Panc1 (cell line): ENCODE data around the gene TANC1. TPM values are rescaled to one million over a fixed set of nuclear protein-coding genes. Genes with fewer than 3 reads are reported as not detected.

Experiments used
- ATAC-seq: fragments of 200-7000 bp; cut with Tn5 transposase; 2 replicates; pipeline ENCODE4 v1.9.1; 2020; ENCODE audit warnings: mild to moderate bottlenecking, moderate library complexity
- BruUV-seq: library from RNA; stranded (reverse); fragments of 400-500 nt; replicated peaks from 2 replicates; lab custom pipeline; 2021; lab: Mats Ljungman, UMichigan
- CTCF ChIA-PET: fragments of 300-600 bp; sonication (Branson Sonifier 250); formaldehyde crosslinking; loops from one replicate; lab custom pipeline; 2022; ENCODE audit warnings: antibody characterized with exemption; lab: Charles Lee
- POLR2A ChIA-PET: fragments of 300-600 bp; sonication (Branson Sonifier 250); formaldehyde crosslinking; loops from one replicate; lab custom pipeline; 2022; ENCODE audit warnings: antibody characterized with exemption; lab: Charles Lee
- DNase-seq: peaks from one replicate; pipeline ENCODE4 v3.0.0-alpha.2; 2010; ENCODE audit warnings: low read depth, low spot score
- H3K27ac ChIP-seq: 2 replicates; pipeline ENCODE4 v1.5.1; 2011; ENCODE audit warnings: mild to moderate bottlenecking, low read length, inconsistent platforms
- H3K27me3 ChIP-seq: fragments of 200-500 bp; sonication (Bioruptor generic); 2 replicates; pipeline ENCODE4 v1.6.0; 2014; ENCODE audit warnings: low read length, inconsistent platforms; ENCODE audit not compliant: control insufficient read depth, insufficient read depth
- H3K36me3 ChIP-seq: fragments of 200-500 bp; sonication (Bioruptor generic); 2 replicates; pipeline ENCODE4 v1.5.1; 2014; ENCODE audit warnings: inconsistent platforms, mild to moderate bottlenecking, low read length, moderate library complexity; ENCODE audit not compliant: control insufficient read depth, insufficient read depth
- H3K4me1 ChIP-seq: 2 replicates; pipeline ENCODE4 v1.5.1; 2011; ENCODE audit warnings: inconsistent platforms, mild to moderate bottlenecking, low read length, moderate library complexity; ENCODE audit not compliant: control insufficient read depth, insufficient read depth
- H3K4me3 ChIP-seq, 2 experiments: 2 replicates each; pipeline ENCODE4 v1.5.1; 2011 to 2012; ENCODE audit warnings: low read depth in 2 of 2, low read length in 2 of 2, mild to moderate bottlenecking in 2 of 2, inconsistent platforms in 1 of 2, moderate library complexity in 1 of 2
- H3K9me3 ChIP-seq: fragments of 200-500 bp; sonication (Bioruptor generic); 2 replicates; pipeline ENCODE4 v1.5.1; 2014; ENCODE audit warnings: low read depth, mild to moderate bottlenecking, inconsistent platforms, low read length, moderate library complexity; ENCODE audit not compliant: control insufficient read depth, insufficient read depth
- POLR2AphosphoS5 ChIP-seq: IDR thresholded peaks from 2 replicates; pipeline ENCODE4 v1.6.1; 2012; ENCODE audit warnings: mild to moderate bottlenecking, low read depth, low read length, moderate library complexity
- REST ChIP-seq, 2 experiments: IDR thresholded peaks; 2 replicates each; pipeline ENCODE4 v1.6.1; 2011 to 2012; ENCODE audit warnings: low read depth in 2 of 2, control low read depth in 1 of 2, low read length in 1 of 2, mild to moderate bottlenecking in 1 of 2, moderate library complexity in 1 of 2; ENCODE audit not compliant: insufficient read depth in 1 of 2
- SIN3A ChIP-seq: IDR thresholded peaks from 2 replicates; pipeline ENCODE4 v1.6.1; 2012; ENCODE audit warnings: low read depth, mild to moderate bottlenecking, low read length, moderate library complexity, borderline replicate concordance; ENCODE audit not compliant: insufficient read depth
- TCF7L2 ChIP-seq: IDR thresholded peaks from 2 replicates; pipeline ENCODE4 v1.6.1; 2011; ENCODE audit warnings: mild to moderate bottlenecking, low read depth, low read length, inconsistent platforms
- in situ Hi-C: cut with HindIII; loops from 2 replicates; pipeline ENCODE4 v1.10.0; 2016; ENCODE audit warnings: low sequenced_read_pairs, low pct_unique_long_range_greater_than_20kb
- intact Hi-C: fragments of 100-400 bp; cut with micrococcal nuclease; formaldehyde crosslinking; loops from one replicate; pipeline ENCODE4 v1.10.0; 2022; ENCODE audit not compliant: unreplicated experiment
- total RNA-seq: library from RNA; stranded (reverse); gene quantifications from one replicate; pipeline ENCODE4 v1.2.1, GENCODE V29; 2021; ENCODE audit not compliant: unreplicated experiment
- TF ChIP-seq, protein P1 (sequence below): fragments of 450-650 bp; IDR thresholded peaks from 2 replicates; pipeline ENCODE4 v1.5.1; 2017; ENCODE audit warnings: mild to moderate bottlenecking

TANC1 gene
- total RNA-seq, 1 experiment from 2014 or later = 44.3 TPM

GRCh38 chr2:159044804-159045286, 76.4 kb downstream of the TANC1 start:
- intact Hi-C loops (no loop called here), in situ Hi-C loops (no loop called here)
- ChIA-PET CTCF (no interaction called here), POLR2A (interaction anchor here (0.6 kb wide), 1 partner anchor 62 kb away, joined by 10 read pairs; no protein-coding TSS in a partner anchor)
- TF ChIP-seq TCF7L2 (no peak), POLR2AphosphoS5 (no peak), SIN3A (no peak), REST (IDR thresholded peaks at IDR 0.05; ENCODE audit: insufficient read depth in 1 of 2, low read depth in 2 of 2, low read length in 1 of 2) (no peak)
- TF ChIP-seq, protein P1, sequence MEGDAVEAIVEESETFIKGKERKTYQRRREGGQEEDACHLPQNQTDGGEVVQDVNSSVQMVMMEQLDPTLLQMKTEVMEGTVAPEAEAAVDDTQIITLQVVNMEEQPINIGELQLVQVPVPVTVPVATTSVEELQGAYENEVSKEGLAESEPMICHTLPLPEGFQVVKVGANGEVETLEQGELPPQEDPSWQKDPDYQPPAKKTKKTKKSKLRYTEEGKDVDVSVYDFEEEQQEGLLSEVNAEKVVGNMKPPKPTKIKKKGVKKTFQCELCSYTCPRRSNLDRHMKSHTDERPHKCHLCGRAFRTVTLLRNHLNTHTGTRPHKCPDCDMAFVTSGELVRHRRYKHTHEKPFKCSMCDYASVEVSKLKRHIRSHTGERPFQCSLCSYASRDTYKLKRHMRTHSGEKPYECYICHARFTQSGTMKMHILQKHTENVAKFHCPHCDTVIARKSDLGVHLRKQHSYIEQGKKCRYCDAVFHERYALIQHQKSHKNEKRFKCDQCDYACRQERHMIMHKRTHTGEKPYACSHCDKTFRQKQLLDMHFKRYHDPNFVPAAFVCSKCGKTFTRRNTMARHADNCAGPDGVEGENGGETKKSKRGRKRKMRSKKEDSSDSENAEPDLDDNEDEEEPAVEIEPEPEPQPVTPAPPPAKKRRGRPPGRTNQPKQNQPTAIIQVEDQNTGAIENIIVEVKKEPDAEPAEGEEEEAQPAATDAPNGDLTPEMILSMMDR = no peak
- H3K27me3 ChIP-seq = no peaks in the 10 kb centered on the region
- DNase-seq (no peak), ATAC-seq (peak; percentile 51)
- H3K36me3 ChIP-seq = no peaks in the 10 kb centered on the region
- H3K27ac ChIP-seq = peak overlapping the region; percentile 20; the same call in 1 of the 2 replicates
- H3K9me3 ChIP-seq = no peaks in the 10 kb centered on the region
- H3K4me1 ChIP-seq = peaks cover 3% of the 10 kb centered on the region; the same call in 1 of the 2 replicates
- BruUV-seq = no TSS peak
- no peak overlapping the region for H3K4me3 ChIP-seq

DNA sequence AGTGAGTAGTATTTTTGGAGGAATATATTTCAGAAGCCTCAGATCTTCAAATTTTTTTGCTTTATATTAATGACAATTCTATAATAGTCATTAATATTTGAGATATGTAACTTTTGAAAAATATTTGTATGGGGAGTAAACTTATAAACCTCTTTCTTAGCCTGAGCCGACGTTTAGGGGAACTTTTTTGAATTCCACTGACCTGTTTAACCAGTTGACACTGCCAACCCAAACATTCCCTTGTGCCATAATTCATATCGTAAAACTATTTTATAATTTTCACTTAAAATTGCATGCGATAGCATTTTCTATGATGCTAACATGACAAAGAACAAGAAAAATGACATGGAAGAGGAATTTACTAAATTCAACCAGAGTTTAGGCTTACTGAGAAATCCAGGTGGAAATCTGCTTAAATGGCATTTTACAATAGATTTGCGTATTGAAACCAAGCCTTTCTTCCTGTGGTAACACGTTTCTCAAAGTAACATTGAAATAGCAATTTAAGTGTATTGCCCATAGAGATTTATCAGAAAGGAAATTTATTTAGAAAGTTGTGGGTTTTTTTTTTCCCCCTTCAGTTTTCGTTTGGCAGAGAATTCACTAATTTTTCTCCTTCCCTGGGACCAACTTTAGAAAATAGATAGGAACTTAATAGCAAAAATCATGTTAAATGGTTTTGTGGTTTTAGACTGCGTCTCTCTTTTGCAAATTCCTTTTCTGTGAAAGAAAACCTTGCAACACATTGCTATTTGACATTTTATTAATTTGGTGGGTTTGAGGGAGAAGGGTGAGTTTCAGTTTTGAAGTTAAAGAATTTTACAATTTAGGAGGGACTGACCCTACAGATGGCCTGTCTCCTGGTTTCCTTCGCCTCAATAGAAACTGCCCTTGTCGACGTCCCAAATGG, 77.4 kb downstream of the TANC1 start:
- H3K9me3 ChIP-seq = no peaks in the 10 kb centered on the region
- no peak for DNase-seq
- BruUV-seq = no TSS peak
- ATAC-seq = no peak
- POLR2A ChIA-PET = no interaction called here
- peaks cover 3% of the 10 kb centered on the region; the same call in 1 of the 2 replicates for H3K4me1 ChIP-seq
- H3K4me3 ChIP-seq = no peak overlapping the region
- H3K27me3 ChIP-seq = no peaks in the 10 kb centered on the region
- intact Hi-C loops = no loop called here
- in situ Hi-C loops = no loop called here
- TF ChIP-seq, protein P1 = no peak
- TF ChIP-seq TCF7L2 = 0 out of 2 replicates have a peak, but pooled peaks have one; percentile 60
- peak overlapping the region; percentile 1; the same call in 1 of the 2 replicates for H3K27ac ChIP-seq
- no peaks in the 10 kb centered on the region for H3K36me3 ChIP-seq
- CTCF ChIA-PET = no interaction called here
